Esophagus muscularis mucosa (tissue), 4 donors: ENCODE measurements around the gene ALCAM. TPM values are rescaled to one million over a fixed set of nuclear protein-coding genes. Genes with fewer than 3 reads are reported as not detected.

Experiments
- DNase-seq: peaks from one replicate; pipeline ENCODE4 v3.0.0-alpha.2; 2017; ENCODE audit errors: extremely low spot score
- H3K27ac ChIP-seq, 4 donors: fragments of 200-600 bp; sonication (generic); replicated peaks in 1 of 4; 1 replicate in 3 of 4; 2 replicates in 1 of 4; pipeline ENCODE4 v1.5.1; 2016 to 2019; ENCODE audit warnings: mild to moderate bottlenecking in 1 of 4
- H3K27me3 ChIP-seq, 4 donors: fragments of 200-600 bp; sonication (generic); one replicate each; pipeline versions ENCODE4 v1.5.1 to v1.6.0; 2016 to 2019
- H3K36me3 ChIP-seq, 4 donors: fragments of 200-600 bp; sonication (generic); one replicate each; pipeline ENCODE4 v1.5.1; 2016 to 2019
- H3K4me1 ChIP-seq, 4 donors: fragments of 200-600 bp; sonication (generic); one replicate each; pipeline ENCODE4 v1.5.1; 2016 to 2019
- H3K4me3 ChIP-seq, 4 donors: fragments of 200-600 bp; sonication (generic); 1 replicate in 2 of 4; 2 replicates in 2 of 4; pipeline ENCODE4 v1.5.1; 2016 to 2019; ENCODE audit warnings: mild to moderate bottlenecking in 4 of 4, moderate library complexity in 1 of 4
- H3K9me3 ChIP-seq, 4 donors: fragments of 200-600 bp; sonication (generic); 1 replicate in 3 of 4; 2 replicates in 1 of 4; pipeline ENCODE4 v1.5.1; 2016 to 2019
- CTCF ChIP-seq, 3 experiments: fragments of 200-600 bp in 2 of 3; fragments of 450-650 bp in 1 of 3; sonication (generic) in 2 of 3; IDR thresholded peaks; one replicate each; pipeline ENCODE4 v1.5.1; 2017 to 2019; ENCODE audit warnings: antibody characterized with exemption in 3 of 3, mild to moderate bottlenecking in 2 of 3, moderate library complexity in 1 of 3
- EP300 ChIP-seq: sonication (generic); formaldehyde crosslinking; IDR thresholded peaks from one replicate; pipeline ENCODE4 v1.6.1; 2017; ENCODE audit warnings: antibody characterized with exemption
- POLR2A ChIP-seq: fragments of 450-650 bp; IDR thresholded peaks from one replicate; pipeline ENCODE4 v1.6.1; 2017; ENCODE audit warnings: antibody characterized with exemption, moderate library complexity, mild to moderate bottlenecking, low read depth
- POLR2AphosphoS5 ChIP-seq, 2 donors: sonication (generic); formaldehyde crosslinking; IDR thresholded peaks; one replicate each; pipeline ENCODE4 v1.6.1; 2017; ENCODE audit warnings: antibody characterized with exemption in 2 of 2
- WGBS: methylation state at CpG from one replicate; pipeline ENCODE4 v1.1.5; 2018; 5-methylcytosine and 5-hydroxymethylcytosine counted together
- intact Hi-C: fragments of 100-400 bp; cut with DNase I; formaldehyde crosslinking; loops from one replicate; pipeline ENCODE4 v1.15.1; 2023
- total RNA-seq, 4 donors: library from RNA; depleted of rRNA; stranded (reverse); fragments of >200 nt; gene quantifications; one replicate each; pipeline versions ENCODE4 v1.1.0 to v1.2.1, GENCODE V29; 2016

ALCAM gene
- total RNA-seq, 4 donors from 2014 or later, result 19.0 to 26.2 (median 22.6) TPM

- intact Hi-C loops, result no loop called here
- Histone ChIP-seq H3K9me3 (no peaks in the 10 kb centered on the region), H3K27ac (no peak overlapping the region), H3K4me1 (no peaks in the 10 kb centered on the region), H3K27me3 (no peaks in the 10 kb centered on the region), H3K36me3 (peaks cover 0 to 16% (median 0%) of the 10 kb centered on the region in 4 donors), H3K4me3 (no peak overlapping the region)
- TF ChIP-seq EP300, result no peak
- TF ChIP-seq POLR2A, result no peak
- TF ChIP-seq CTCF (IDR thresholded peaks at IDR 0.05), result no peak
- no peak for TF ChIP-seq POLR2AphosphoS5 (IDR thresholded peaks at IDR 0.05)
- DNase-seq, result no peak
- 92% methylated on average over 5 of the region's 5 CpGs for WGBS
Measured at GRCh38 chr3:105534491-105534890, 167.8 kb downstream of the ALCAM start.

GRCh38 chr3:105537371-105538080, 170.8 kb downstream of the ALCAM start:
- H3K27ac ChIP-seq, result no peak overlapping the region
- no peak overlapping the region for H3K4me3 ChIP-seq
- peaks cover 0 to 29% (median 0%) of the 10 kb centered on the region in 4 donors for H3K36me3 ChIP-seq
- DNase-seq, result no peak
- WGBS, result 86% methylated on average over 1 of the region's 1 CpG
- TF ChIP-seq POLR2A, result no peak
- TF ChIP-seq EP300, result no peak
- TF ChIP-seq POLR2AphosphoS5 (IDR thresholded peaks at IDR 0.05), result no peak
- TF ChIP-seq CTCF (IDR thresholded peaks at IDR 0.05), result no peak
- intact Hi-C loops, result no loop called here
- H3K4me1 ChIP-seq, result no peaks in the 10 kb centered on the region
- no peaks in the 10 kb centered on the region for H3K27me3 ChIP-seq
- no peaks in the 10 kb centered on the region for H3K9me3 ChIP-seq

GRCh38 chr3:105538483-105538882, 171.8 kb downstream of the ALCAM start:
- Histone ChIP-seq H3K4me1 (no peaks in the 10 kb centered on the region), H3K4me3 (no peak overlapping the region), H3K27ac (no peak overlapping the region), H3K27me3 (no peaks in the 10 kb centered on the region), H3K36me3 (peaks cover 0 to 36% (median 0%) of the 10 kb centered on the region in 4 donors), H3K9me3 (no peaks in the 10 kb centered on the region)
- no peak for TF ChIP-seq CTCF (IDR thresholded peaks at IDR 0.05)
- no peak for TF ChIP-seq EP300
- TF ChIP-seq POLR2A, result no peak
- TF ChIP-seq POLR2AphosphoS5 (IDR thresholded peaks at IDR 0.05), result no peak
- 85% methylated on average over 5 of the region's 5 CpGs for WGBS
- intact Hi-C loops, result no loop called here
- no peak for DNase-seq

GRCh38 chr3:105539897-105540296, 173.2 kb downstream of the ALCAM start:
- DNase-seq, result no peak
- TF ChIP-seq POLR2AphosphoS5 (IDR thresholded peaks at IDR 0.05) (no peak), EP300 (no peak), POLR2A (no peak), CTCF (IDR thresholded peaks at IDR 0.05) (no peak)
- intact Hi-C loops, result no loop called here
- Histone ChIP-seq H3K36me3 (peaks cover 0 to 30% (median 0%) of the 10 kb centered on the region in 4 donors), H3K27me3 (no peaks in the 10 kb centered on the region), H3K4me1 (no peaks in the 10 kb centered on the region), H3K27ac (no peak overlapping the region), H3K4me3 (no peak overlapping the region), H3K9me3 (no peaks in the 10 kb centered on the region)
- 79% methylated on average over 3 of the region's 3 CpGs for WGBS
